Left kidney (tissue), 8 donors: ENCODE measurements around the gene EBLN2. TPM values are rescaled to one million over a fixed set of nuclear protein-coding genes. Genes with fewer than 3 reads are reported as not detected.

Source experiments
- DNase-seq: peaks from one replicate; pipeline ENCODE4 v3.0.0-alpha.2; 2013
- long read RNA-seq, 8 donors: transcript quantifications; one replicate each; lab custom pipeline, GENCODE V29; 2026
- polyA plus RNA-seq: library from polyadenylated mRNA; unstranded; fragments of 120-200 nt; gene quantifications from one replicate; pipeline ENCODE4 v1.2.1, GENCODE V29; 2013; ENCODE audit not compliant: insufficient read length

The EBLN2 gene
- 7.7 TPM for polyA plus RNA-seq
- long read RNA-seq, donor 1, partial matches to known transcripts, result 0 of 2 reads
- long read RNA-seq, donor 1, other reads (novel, unspliced or antisense), result 0 of 2 reads
- long read RNA-seq, donor 2, transcript EBLN2-201 (1 exons, 1,679 nt), result major isoform, 6 of 6 reads
- long read RNA-seq, donor 2, partial matches to known transcripts, result 0 of 6 reads
- long read RNA-seq, donor 2, other reads (novel, unspliced or antisense), result 0 of 6 reads
- long read RNA-seq, donor 3, partial matches to known transcripts, result 0 of 4 reads
- long read RNA-seq, donor 3, other reads (novel, unspliced or antisense), result 0 of 4 reads
- long read RNA-seq, donor 4, partial matches to known transcripts, result 0 of 1 reads
- long read RNA-seq, donor 4, other reads (novel, unspliced or antisense), result 0 of 1 reads
- long read RNA-seq, donor 5, result 0 reads
- long read RNA-seq, donor 6, partial matches to known transcripts, result 0 of 2 reads
- long read RNA-seq, donor 6, other reads (novel, unspliced or antisense), result 0 of 2 reads
- long read RNA-seq, donor 7, transcript EBLN2-201 (1 exons, 1,679 nt), result major isoform, 6 of 6 reads
- long read RNA-seq, donor 7, partial matches to known transcripts, result 0 of 6 reads
- long read RNA-seq, donor 7, other reads (novel, unspliced or antisense), result 0 of 6 reads
- long read RNA-seq, donor 8, partial matches to known transcripts, result 0 of 1 reads
- long read RNA-seq, donor 8, other reads (novel, unspliced or antisense), result 0 of 1 reads

DNA sequence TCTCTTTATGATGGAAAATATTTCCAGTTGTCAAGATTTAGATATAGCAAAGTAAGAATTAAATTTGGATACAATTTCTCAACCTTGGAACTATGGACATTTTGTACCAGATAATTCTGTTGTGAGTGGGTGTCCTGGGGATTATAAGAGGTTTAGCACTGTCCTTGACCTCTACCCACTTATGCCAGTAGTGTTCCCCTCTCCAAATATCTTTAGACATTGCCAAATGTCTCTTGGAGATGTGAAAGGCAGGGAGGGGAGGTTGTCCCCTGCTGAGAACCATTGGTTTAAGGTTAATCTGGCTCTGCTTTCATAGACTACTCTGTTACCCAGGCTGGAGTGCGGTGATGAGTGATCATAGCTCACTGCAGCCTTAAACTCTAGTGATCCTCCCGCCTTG, at the start of gene EBLN2:
EBLN2 (plus strand) TSS at position 244 of the 400 bp plus-strand sequence. CDS start 423 bp downstream, outside the sequence.
- no peak for DNase-seq

DNA sequence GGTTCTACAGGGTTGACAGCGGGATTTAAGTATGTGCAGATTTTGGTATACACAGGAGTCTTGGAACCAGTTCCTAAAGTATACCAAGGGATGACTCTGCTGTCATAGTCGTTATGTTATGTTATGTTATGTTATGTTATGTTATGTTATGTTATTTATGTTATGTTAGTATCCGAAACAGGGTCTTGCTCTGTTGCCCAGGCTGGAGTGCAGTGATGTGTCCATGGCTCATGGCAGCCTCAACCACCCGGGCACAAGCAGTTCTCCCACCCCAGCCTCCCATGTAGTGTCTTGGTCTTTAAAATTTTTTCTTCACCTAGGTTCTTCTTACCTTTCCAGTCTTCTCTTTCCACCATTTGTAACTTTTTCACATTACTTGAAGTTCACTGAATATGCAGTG, 43.2 kb upstream of the EBLN2 start:
- no peak for DNase-seq

DNA sequence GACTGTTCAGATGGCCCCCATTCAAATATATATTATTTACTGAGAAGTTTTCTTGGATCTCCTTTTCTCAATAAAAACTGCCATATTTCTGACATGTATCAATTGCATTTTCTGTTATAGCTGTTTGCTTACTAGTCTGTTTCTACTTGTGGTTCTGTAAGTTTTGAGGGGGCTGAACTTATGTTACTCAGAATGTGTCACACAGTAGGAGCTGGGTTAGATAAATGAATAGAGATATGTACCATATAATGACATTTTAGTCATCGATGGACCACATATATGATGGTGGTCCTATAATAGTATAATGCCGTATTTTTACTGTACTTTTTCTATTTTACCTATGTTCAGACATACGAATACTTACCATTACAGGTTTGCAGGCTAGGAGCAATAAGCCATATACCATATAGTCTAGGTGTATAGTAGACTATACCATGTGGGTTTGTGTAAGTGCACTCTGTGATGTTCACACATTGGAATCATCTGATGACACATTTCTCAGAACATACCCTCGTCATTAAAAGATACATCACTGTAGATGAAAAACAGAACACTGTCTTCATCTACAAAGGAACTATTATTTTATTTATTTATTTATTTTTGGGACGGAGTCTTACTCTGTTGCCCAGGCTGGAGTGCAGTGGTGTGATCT, 42.5 kb upstream of the EBLN2 start:
- DNase-seq, result no peak

DNA sequence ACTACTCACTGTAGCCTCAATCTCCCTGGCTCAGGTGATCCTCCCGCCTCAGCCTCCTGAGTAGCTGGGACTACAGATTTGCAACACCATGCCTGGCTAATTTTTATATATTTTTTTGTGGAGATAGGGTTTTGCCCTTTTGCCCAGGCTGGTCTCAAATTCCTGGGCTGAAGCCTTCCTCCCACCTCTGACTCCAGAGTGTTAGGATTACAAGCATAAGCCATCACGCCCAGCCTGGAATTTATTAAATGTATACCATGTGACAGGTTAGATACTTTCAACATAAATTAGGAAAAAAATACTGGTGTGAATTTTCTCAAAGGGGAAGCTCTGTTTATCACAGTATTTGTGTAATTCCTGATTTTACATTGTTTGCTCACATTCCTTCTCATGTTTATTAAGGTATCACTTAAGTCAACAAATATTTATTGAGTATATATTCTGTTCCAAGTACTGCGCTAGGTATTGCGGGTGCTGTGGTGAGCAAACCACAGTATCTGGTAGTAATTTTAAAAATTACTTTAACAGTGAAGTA, 40.1 kb upstream of the EBLN2 start:
- DNase-seq, result no peak

DNA sequence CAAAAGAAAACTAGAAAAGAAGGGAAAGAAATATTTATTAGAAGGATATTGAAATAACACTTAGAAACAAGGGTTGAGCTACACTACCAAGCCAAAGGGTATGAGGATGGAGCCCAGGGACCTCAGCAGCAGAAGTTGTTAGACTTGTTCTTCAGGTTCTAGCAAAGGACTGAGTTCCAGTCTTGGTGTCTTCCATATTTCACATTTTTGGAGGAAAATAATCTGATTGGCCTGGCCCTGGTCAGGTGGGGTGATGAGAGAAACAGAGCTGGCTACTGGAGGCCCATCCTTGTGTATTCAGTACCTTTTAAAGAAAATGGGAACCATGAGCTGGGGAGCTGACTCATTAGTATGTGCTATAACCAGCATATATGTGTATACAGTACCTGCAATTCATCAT, 36.6 kb upstream of the EBLN2 start:
- DNase-seq, result no peak

DNA sequence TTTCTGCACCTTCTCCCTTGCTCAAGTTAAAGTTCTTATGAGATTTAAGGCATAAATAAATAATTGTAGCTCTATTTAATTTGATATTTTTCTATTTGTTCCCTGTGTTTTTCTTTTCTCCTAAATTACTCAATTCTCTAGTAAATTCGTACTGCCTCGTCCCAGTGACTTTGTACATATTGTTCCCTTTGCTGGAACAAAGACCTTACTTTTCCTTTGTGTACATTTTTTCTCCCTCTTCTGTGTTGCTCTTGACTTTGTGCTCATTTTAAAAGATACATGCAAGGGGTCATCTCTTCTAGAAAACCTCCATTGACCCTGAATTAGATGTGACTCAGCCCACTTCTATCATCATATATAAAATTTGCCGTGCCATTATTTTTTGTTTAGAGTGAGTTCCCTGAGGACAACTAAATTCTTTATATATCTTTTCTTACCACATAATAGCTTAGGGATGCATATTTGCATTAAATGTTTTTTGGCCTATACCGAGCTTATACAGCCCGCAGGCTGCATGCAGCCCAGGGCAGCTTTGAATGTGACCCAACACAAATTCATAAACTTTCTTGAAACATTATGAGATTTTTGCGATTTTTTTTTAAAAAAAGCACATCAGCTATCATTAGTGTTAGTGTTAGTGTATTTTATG, 35.2 kb upstream of the EBLN2 start:
- no peak for DNase-seq

DNA sequence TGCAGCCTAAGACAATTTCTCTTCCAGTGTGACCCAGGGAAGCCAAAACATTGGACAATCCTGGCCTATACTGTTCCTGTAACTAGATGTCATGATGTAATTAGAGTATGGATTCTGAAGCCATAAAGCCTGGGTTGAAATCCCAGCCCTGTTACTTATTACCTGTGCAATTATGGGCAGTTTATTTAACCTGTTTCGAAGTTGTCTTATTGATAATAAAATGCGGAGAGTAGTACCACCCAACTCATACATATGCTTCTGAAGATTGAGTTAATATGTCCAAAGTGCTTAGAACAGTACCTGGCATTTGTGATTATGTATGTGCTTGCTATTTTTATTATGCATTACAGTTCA, 34.7 kb upstream of the EBLN2 start:
- DNase-seq, result no peak

DNA sequence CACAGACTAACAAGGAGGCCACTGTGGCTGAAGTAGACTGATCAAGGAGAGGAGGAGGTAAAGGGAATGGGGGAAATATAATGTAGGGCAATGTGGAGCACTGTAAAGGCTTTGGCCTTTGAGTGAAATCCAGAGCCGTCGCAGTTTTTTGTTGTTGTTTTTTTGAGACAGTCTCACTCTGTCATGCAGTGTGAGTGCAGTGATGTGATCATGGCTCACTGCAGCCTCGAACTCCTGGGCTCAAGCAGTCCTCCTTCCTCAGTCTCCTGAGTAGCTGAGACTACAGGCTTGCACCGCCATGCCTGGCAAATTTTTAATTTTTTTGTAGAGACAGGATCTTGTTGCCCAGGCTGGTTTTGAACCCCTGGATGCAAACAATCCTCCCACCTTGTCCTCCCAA, 32.7 kb upstream of the EBLN2 start:
- DNase-seq, result no peak

DNA sequence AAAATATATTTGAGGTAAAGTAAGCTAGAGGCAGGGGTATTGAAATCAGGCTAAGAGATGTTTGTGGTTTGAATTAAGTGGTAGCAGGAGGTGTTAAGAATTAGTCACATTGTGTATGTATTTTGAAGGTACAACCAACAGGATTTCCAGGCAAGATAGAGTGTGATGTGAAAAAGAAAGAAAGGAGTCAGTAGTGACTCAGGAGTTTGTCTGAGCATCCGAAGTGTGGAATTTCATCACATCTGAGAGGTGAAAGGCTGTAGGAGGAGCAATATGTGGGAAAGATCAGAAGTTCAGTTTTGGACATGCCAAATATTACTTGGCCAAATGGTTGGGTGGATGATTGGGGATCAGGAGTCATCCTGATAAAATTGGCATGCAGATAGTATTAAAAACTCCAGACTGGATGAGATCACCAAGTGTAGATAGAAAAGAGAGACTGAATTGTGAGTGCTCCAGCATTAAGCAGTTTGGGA, 32.1 kb upstream of the EBLN2 start:
- no peak for DNase-seq

DNA sequence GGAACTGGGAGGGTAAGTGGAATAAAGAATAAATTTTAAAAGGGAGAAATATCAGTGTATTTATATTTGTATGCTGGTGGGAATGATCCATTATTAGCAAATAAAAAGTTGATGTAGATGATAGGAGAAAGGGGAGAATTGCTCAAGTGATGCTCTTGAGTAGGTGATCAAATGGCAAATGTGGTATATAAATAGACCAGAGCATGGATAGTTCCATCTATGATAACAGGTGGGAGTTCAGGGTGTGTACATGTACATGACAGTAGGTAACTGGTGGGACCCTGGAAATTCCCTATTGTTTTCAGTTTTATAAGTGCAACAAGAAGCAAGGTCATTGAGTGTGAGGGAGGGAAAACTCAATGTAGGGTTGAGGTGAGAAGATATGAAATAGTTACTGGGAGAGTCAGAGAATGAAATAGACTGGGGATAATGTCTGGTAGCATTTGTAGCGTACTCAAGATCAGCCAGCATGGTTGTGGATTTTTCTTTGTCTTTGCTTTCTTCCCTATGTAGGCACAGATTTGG, 31.3 kb upstream of the EBLN2 start:
- DNase-seq, result no peak

DNA sequence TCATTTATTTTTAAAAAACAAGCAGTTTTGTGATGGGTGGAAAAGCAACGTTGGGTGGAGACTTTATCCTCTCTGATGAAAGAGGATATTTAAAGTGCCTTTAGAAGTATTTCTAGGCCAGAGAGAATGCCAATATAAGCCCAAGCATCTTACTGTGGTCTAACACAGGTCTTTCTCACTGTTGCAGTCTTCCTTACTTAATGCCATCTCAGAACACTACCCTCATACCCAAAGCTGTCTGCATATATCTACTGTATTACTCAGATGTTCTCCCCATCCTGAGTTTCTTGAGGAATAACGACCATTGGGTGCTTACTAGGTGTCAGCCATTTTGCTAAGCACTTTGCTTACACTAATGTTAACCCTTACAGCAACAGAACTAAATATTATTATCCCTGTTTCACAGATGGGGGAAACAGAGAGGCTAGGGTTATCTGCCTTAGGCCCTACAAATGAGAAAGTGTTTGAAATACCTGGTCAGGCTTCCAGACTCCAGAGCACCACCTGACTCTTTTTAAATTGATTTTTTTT, 29.8 kb upstream of the EBLN2 start:
- no peak for DNase-seq

DNA sequence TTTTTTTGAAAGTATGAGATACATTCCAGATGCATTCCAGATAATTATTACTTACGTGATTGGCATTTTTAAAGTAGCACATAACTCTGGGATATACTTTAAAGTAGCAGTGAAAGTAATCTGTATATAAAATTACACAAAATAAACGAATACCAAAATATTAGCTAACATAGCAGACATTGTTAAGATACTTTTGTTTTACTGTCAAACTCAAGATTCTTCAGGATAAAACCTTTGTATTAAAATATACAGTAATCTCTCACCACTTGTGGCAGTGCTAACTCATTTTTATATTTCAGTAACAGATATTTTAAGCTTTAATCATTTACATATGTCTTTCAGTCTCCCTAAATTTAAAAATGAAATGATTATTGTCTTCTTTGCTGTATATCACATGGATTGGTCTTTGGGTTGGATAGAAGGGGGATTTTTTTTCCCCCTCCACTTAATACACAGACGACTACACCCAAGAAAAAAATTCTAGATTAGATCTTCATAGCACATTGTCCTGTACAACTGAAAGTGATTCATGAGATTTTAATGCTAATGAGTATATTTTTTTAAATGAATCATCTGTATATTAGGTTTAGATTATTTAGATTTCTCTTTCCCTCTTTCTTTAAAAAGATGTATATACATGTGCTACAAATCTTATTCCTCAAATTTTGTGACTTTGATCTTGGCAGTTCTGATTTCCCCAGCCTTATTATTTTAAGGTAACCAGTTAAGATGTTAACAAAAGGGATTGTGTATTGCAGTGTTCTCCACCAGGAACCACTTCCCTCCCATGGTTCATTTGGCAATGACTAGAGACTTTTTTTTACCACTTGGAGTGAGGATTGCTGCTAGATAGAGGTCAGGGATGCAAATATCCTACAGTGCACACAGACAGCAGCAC, 24.5 kb upstream of the EBLN2 start:
- no peak for DNase-seq

DNA sequence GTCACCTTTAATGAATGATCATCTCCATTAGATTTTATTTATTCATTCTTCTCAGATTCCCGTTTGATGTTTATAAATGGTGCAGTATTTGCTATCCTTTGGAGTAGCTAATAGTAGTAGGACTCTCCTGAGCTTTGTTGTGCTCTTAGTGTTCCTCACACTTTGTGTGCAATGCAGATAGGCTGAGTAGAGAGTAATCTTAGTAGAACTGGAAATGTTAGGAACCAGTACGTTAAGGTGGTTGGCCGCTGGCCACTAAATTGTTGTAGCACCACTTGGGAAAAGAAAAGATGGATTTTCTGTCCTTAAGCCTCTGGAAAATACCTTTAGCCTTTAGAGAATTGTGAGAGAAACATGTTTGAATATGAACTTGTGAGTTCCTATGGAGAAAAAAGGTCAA, 19.9 kb upstream of the EBLN2 start:
- no peak for DNase-seq

DNA sequence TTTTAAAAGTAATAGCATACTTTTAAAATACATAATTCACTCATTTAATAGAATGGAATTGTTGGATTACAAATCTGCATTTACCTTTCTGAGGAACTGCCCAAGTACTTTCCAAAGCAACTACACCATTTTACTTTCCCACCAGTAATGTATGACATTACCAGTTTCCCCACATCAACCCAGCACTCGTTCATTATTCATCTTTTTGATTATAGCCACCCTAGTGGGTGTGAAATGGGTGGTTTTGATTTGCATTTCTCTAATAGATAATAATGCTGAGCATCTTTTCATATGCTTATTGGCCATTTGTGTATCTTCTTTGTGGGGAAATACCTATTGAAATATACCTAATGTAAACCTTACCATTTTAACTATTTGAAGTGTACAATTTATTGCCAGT, 18.0 kb upstream of the EBLN2 start:
- DNase-seq, result no peak

DNA sequence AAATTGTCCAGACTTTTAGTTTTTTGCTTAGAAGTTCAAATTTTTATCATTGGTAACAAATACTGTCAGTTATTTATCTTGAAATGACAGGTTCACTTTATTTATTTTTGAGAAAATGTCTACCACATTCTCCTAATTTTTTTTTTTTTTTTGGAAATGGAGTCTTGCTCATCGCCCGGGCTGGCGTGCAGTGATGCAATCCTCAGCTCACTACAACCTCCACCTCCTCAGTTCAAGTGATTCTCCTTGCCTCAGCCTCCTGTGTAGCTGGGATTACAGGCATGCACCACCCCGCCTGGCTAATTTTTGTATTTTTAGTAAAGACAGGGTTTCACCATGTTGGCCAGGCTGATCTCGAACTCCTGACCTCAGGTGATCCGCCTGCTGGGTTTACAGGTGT, 16.1 kb upstream of the EBLN2 start:
- no peak for DNase-seq

DNA sequence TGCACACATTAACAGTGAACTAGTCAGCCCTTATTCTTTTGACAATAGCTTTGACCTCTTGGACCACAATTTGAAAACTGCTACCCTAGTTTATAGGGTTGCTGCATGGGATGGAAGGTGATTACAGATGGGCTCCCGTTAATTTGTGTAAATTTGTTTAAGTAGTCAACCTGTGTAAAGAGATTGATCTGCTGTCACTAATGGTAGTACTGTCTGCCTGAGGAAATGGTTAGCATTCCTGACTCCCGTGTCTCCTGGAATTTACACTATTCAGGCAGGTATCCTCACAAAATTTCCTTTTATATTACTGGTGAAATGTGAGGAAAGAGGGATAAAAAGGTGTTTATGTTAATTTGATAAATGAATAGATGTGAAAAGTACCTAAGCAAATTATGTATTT, 15.3 kb upstream of the EBLN2 start:
- no peak for DNase-seq

DNA sequence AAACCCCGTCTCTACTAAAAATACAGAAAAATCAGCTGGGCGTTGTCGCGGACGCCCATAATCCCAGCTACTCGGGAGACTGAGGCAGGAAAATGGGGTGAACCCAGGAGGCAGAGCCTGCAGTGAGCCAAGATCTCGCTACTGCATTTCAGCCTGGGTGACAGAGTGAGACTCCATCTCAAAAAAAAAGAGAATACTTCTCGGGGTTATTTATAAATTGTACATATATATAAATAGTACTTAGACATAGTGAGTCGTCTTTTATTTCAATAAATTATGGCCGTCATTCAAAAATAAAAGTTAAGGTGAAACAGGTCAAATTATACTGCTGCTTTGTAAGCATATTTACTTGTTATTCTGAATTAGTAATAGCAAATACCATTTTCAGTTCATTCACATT, 12.1 kb upstream of the EBLN2 start:
- DNase-seq, result no peak

DNA sequence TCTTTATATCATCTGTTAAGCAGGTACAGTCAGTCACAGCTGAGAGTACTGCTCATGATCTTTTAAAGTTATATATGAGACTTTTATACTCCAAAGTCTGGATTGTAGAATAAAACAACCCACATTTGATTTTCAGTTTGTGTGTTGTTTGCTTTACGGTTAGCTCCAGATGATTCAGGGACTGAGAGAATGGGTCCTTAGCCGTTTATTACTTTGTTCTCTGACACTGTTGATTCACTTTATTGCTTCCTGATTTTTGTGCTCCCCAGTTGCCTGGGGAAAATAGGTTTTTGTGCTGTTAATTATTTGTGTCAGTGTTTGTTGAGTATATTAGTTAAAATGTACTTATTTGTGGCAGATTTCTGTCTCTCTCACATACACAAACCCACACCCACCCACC, 8.6 kb upstream of the EBLN2 start:
- DNase-seq, result no peak

DNA sequence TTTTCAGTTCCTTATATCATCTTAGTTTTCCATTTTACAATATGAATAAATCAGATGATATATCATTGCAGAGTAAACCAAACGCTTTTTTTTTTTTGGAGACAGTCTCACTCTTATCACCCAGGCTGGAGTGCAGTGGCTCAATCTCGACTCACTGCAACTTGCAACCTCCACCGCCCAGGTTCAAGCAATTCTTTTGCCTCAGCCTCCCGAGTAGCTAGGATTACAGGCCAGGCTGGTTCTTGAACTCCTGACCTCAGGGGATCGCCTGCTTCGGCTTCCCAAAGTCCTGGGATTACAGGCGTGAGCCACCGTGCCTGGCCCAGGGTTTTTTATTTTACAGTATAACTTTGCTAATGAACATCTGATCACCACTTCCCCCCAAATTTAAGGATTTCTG, 5.9 kb upstream of the EBLN2 start:
- no peak for DNase-seq

DNA sequence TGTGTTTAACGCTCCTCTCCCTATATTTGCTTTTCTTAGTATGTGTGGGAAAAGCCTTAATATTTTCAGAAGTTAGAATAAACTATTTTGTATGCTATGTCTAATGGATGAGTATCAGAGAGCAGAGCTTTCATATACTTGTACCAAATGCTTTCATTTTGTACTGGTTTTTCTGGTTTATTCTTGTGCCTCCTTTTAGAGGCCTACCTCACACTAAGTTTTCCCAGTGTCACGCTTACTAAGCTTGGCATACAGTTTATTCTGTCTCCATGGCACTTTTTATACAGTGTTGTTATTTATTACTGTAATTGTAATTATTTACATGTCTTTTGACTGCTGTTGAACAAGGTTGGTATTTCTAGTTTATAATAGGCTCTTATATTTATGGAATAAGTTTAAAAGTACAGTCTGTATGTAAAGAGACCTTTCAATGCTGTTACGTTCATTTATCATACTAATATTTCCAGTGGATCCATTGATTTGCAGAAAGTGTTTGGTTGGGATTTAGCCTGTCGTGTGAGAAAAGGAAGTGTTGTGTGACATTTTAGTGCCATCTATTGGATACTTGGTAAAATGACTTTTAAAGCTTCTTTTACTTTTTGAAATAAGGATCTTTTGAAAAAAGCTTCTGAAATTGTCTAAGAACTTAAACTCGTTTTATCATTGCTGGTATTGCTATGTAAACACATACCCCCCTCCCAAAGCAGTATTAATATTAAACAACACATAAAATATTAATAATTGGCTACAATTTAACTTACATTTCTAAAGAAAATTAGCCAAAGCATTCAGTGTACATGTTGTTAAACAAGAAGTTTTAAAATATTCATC, 5.2 kb upstream of the EBLN2 start:
- peak; percentile 25 for DNase-seq
